ENCODE data around the gene EYA4.
A peak's percentile ranks its signal among the peaks of the same experiment; 100 is the strongest.
"Not testable (repeated sequence)": the region's sequence is repeated elsewhere in the genome, so short reads cannot be mapped to it uniquely, and the experiment has no call there.

The EYA4 gene

DNA sequence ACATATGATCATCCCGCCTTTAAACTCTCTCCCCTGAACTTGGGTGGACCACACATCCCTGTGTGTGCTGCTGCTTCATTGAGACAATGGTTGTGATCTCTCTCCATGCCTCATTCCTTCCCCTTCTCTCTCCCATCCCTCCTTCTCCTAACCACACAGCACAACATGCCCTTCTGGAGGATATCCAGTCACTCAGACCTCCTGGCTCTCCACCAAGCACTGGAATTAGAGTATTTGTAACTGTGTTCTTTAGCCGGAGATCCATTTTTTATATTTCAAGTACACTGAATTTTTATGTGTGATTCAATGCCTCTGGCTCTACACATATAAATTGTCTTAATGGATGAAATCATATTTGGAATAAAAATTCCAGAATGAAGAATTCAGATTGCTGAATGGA is 287.4 kb downstream of the EYA4 start:
- DNase-seq (ENCODE audit: low spot score), result no peak

DNA sequence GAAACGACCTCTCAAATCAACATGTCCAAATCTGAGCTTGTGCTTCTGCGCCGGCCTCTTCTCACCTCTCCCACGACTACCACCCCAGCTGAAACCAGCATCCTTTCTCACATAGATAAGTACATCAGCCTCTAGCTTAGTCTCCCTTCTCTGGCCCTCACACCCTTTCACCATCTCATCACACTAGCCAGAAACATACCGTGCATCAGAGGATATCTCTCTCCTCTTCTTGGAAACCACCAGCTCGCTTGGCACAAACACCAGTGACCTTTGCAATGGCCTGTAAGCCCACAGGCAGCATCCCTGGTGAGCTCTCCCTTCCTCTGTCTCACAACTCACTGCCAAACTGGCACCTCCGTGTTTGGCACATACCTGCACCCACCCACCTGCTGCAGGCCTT is 291.8 kb downstream of the EYA4 start:
- no peak for DNase-seq (ENCODE audit: low spot score)

DNA sequence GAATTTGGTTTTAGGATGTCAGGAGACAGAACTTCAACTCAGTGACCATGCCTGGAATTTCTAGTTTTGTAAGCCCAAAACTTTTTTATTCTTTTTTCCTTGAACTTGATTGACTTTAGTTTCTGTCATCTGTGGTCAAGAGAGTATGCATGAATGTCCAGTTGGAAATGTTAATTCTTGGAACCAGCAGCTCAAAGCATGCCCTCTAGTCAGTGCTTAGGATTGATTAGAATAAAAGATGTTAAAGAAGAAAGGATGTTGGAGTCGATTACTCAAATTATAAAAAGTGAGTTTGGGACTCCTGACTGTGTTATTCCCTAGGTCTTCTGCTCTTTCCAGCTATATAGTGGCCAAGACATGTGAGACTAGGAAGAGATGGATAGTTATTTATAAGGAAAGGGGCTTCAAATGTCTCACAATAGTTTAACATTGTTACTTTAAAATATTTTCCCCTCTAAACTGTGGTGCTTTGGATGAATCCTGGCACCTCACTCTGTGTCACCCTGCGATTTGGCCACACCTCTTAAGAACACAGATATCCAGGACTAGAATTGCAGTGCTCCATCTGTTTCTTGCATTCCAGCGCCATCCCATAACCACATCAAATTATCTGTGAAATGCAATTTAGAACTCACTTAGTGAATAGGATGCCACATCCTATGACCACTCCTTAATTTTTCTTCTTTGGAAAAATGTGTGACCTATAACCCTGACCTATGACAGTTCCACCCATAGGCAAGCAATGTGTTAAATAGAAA is 298.5 kb downstream of the EYA4 start:
- no peak for DNase-seq (ENCODE audit: low spot score)

DNA sequence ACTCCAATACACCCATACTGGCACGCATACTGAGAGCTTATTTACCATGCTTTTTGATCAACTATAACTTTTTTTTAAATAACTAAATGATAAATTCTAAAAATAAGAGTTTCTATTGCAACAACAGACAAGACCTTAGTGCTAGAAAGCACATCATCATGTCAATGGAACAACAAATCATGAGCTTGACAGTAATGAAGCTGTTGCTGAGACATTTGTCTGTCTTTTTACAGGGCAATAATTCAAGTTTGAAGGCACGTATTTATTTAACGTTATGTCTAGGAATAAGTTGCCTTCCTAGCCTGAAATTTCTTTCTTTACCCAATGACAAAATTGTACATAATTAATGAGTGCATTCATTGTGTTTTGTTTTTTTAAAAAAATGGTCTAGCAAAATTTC is 299.2 kb downstream of the EYA4 start:
- DNase-seq (ENCODE audit: low spot score), result no peak

DNA sequence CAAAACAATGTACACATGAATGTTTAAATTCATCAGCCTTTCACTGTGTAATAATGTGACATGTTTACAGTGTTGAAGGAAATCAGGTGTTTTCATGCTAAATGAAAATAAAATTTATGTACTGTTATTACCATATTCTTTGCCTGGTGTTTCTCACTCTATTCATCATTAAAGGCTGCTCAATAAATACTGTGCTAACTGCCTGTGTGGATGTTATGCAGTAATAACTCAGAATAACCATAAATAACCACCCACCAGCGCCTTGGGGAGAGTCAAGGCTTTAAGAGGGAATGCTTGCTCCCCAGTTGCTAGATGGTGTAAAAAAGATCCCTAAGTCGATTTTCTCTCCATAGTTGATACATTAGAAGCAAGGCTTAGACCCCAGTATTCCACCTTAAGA is 299.9 kb downstream of the EYA4 start:
- no peak for DNase-seq (ENCODE audit: low spot score)

DNA sequence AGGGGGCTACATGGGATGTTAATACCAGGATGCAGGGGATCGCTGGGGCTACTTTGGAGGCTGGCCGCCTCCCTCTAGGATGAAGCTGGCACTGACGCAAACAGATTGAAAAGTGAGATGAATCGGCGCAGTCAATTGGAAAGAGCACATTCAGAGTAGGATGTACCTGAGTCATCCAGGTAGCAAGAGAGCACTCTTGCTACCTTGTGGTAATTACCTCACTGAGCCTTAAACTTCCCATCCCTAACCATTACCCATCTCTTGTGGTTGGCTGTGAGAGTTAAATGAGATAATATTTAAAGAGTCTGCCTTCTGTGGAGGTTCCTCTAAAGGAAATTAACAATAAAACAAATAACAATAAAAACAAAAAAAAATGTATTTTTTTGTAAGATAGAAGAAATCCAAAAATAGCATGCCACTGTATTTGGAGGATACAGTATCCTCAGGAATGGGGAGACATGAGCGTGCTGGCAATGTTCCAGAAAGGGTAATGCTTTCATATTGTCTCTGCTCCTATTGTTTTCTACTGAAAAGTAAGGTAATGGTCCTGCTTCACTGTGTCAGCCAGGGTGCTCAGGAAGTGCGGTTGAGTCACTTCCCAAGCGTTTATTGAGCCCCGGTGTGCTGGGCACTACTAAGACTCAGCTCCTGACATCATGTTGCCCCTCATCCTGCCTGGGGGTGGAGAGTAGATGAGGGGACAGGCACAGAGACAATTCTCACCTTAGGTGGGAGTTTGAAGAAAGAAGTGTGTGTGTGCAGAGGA is 301.1 kb downstream of the EYA4 start:
- peak; percentile 94 for DNase-seq (ENCODE audit: low spot score)

DNA sequence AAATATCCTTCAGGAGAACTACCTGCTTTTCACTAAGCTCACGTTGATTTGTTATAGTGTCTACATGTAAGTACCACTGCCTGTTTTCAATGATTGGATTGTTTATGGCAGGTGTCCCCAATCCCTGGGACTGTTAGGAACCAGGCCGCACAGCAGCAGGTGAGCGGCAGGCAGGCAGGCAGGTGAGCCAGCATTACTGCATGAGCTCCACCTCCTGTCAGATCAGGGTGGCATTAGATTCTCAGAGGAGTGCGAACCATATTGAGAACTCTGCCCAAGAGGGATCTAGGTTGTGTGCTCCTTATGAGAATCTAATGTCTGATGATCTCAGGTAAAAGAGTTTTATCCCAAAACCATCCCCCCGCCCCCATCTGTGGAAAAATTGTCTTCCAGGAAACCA is 303.3 kb downstream of the EYA4 start:
- DNase-seq (ENCODE audit: low spot score), result no peak

DNA sequence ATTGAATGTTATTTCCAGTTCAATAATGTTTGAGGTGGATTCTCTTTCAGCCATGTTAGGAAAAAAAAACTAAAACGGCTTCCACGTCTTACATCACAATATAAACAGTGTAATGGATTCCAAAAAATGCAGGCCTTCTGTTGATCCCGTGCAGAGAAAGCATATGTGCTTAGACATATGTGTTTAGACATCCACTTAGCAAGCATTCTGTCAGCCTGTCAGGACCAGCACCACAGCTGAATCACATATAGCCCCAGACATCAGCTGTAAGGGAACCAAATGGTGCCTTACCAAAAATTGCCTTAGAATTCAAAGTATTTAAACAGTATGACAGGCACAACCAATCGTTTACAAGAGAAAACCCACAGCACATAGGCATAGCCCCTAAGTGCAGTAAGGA is 304.9 kb downstream of the EYA4 start:
- DNase-seq (ENCODE audit: low spot score), result no peak

DNA sequence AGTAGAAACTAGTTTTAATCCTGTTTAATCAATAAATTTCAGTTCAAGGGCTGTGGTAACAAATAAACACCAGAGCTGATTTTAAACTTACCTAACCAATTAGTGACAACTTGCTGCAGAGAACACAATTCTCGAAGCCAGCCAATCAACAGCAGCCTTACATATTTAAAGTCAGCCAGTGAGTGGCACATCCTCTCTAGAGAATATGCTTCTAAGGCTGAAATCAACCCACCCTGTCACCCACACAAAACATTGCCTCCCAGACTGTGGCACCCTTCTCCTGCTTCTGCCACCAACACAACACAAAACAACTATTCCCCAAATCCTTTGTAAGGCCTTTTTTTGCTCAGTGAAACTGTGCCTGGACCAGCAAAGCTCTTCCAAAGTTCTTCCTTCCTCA is 306.0 kb downstream of the EYA4 start:
- no peak for DNase-seq (ENCODE audit: low spot score)

DNA sequence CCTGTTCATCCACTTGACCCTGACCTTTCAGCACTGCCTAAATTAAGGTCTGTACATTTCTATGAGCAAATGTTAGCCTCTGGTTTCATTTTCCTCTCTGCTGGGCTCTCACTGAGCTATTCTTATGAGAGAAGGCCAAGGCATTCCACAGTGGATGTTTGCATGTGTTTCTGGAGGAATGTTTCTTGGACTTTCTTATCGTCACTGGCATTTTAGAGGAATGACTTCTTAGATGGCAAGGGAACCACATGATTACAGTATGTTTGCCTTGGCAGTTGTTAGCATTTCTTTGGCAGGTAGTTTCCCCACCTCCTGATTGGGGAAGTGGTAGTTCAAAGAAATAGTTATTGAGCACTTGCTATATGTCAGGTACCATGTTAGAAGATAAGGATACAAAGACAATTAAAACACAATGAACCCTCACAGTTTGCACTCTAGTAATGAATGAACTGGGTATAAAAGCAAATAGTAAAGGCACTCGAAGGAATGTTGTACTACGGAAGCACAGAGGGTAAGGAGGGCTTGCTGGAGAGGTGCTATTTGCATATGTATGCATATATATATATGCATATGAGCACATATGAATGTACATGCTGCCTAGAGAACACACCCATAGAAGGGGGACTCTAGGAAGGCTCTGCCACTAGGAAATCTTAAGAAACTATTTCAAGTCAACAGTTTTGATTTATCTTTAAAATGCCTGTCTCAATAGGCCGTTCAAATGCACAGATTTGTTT is 307.4 kb downstream of the EYA4 start:
- DNase-seq (ENCODE audit: low spot score), result no peak

DNA sequence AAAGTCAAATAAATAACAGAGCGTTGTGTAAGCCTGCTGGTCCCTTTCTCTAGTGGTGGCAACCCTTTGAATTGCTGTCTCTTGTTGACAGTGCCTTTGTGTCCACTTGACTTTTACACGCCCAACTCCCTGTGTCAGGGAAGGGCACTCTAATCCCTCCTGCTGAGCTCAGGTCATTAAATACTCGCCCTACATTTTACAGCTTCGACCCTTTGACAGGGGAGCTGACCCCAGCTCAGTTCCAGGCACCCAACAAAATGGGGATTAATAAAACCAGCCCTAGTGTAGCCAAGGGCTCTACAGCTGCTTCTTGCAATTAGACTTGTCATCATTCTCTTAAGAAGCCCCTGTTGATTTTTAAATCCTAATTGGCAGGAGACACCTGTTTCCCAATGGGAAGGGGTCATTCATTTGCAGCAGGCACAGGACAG is 308.2 kb downstream of the EYA4 start:
- no peak for DNase-seq (ENCODE audit: low spot score)

DNA sequence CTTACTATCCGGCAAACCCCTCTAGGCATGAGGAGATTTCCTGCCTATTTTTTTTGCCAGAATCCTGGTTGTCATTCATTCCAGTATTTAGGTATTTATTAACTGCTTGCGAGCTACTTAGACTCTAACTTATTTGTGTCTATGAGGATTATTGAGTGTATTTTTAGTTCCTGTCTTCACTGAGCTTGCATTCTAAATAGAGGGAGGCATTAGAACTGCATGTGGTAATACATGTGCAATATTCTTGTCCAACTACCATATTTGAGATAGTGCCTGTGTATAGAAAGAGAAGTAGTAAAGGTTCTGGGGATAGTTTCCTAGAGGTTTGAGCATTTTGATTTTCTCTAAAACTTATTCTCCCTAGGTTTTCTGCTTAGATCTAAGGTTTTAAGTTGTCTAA is 308.9 kb downstream of the EYA4 start:
- no peak for DNase-seq (ENCODE audit: low spot score)

DNA sequence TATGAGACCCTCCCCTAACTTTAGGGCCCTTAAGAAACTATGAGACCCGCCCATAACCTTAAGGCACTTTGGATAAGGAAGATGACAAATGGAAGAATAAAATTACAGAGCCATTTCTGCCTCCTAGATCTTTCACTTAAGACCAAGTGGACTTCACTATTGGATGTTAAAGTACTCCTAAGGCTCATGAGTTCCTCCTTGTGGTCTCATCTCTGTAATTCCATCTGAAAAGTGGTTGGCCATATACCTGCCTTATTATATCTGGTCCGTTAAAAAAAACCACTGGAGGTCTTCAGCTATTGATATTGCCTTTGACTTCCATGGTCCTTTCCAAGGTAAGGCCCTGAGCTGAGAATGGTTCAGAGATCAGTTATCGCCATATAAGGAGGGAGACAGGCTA is 310.3 kb downstream of the EYA4 start:
- no peak for DNase-seq (ENCODE audit: low spot score)

DNA sequence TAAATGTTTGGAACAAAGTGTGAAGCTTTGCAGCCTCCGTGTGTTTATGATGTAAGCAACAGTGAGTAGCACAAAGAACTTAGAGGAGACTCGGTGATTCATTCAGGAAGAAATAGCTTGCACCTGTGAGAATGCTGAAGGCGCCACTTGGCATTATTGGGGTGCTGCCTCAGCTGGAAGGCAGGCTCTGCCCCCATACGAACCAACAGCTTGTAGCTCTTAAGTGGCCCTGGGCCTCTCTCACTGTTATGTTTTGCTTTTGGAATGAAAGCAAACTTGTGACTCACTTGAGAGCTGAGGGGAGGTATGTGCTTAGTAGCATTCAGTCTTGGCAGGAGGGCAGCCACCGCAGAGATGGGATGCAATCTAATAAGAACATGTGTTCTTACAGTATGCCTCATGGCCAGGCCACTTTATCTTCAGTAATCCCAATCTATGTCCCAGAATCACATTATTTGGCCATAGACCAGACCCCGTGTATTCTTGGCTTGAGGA is 310.7 kb downstream of the EYA4 start:
- no peak for DNase-seq (ENCODE audit: low spot score)

DNA sequence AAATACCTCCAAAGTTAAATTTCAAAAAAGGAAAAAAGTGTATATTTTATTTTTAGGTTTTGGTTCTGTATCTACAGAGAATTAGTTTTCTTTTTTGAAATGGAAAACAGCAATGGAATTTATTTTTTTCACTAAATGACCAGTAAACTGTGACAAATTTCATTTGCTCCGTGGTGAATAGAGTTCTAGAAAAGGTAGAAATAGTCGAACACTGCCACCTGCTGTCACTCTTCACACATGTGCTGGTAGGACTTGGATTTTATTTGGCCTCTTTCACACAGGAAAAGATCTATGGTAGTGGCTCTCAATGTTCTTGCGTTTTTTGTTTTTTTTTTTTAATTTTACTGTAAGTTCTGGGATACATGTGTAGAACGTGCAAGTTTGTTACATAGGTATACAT is 312.5 kb downstream of the EYA4 start:
- peak; percentile 48 for DNase-seq (ENCODE audit: low spot score)

DNA sequence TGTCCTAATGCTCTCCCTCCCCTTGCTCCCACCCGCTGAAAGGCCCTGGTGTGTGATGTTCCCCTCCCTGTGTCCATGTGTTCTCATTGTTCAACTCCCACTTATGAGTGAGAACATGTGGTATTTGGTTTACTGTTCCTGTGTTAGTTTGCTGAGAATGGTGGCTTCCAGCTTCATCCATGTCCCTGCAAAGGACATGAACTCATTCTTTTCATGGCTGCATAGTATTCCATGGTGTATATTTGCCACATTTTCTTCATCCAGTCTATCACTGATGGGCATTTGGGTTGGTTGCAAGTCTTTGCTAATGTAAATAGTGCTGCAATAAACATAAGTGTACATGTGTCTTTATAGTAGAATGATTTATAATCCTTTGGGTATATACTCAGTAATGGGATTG is 313.0 kb downstream of the EYA4 start:
- DNase-seq (ENCODE audit: low spot score), result not testable (repeated sequence)

DNA sequence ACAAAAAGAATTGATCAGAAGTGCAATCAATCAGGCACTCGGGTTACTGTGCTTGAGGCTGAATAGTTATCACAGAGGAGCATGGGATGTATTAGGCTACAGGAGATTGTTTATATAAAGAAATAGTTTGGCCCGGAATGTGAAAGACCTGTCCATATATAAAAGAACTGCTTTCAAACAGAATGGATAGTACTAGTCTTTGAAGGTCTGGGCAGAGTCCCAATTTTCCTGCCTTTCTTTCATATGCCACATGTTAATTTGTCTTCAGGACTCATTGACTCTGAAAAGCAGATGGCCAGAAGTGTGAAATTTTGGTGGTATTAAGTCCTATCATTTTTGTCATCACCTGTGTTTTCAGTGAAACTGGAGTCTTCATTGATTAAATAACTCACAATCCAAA is 314.5 kb downstream of the EYA4 start:
- no peak for DNase-seq (ENCODE audit: low spot score)

DNA sequence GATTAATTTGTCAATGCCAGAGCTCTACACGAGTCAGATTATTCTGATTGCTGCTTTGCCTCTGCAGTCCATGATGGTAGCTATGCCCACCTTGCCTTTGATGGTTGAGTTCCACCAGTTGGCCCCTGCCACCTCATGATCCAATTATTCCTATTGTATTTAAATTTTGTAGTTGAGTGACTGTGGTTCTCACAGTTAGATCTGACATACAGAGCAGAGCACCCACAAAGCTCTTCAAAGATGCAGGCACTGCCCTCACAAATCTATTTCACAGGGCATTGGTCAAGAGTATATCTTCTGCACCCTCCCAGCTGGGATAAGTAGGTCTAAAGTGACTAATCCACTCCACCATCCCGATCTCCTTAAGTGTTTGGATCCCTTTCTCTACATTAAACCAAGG is 318.8 kb downstream of the EYA4 start:
- DNase-seq (ENCODE audit: low spot score), result no peak

DNA sequence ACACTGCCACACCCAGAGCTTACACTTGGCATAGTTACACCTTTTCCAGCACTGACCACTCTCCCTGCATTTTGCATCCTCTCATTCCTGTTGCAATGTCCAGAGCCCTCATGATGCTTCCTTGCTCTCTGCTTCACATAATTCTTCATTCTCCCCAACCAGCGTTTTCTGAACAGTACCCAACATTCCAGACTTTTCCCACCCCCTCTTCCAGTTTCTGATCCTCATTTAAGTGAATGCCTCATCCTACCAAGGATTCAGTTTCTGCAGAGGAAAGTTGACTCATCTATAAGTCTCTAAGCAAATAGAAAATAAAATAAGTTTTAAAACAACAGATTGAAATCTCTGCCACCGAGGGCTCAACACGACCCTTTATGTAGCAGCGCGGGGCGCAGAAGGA is 326.5 kb downstream of the EYA4 start:
- DNase-seq (ENCODE audit: low spot score), result no peak

DNA sequence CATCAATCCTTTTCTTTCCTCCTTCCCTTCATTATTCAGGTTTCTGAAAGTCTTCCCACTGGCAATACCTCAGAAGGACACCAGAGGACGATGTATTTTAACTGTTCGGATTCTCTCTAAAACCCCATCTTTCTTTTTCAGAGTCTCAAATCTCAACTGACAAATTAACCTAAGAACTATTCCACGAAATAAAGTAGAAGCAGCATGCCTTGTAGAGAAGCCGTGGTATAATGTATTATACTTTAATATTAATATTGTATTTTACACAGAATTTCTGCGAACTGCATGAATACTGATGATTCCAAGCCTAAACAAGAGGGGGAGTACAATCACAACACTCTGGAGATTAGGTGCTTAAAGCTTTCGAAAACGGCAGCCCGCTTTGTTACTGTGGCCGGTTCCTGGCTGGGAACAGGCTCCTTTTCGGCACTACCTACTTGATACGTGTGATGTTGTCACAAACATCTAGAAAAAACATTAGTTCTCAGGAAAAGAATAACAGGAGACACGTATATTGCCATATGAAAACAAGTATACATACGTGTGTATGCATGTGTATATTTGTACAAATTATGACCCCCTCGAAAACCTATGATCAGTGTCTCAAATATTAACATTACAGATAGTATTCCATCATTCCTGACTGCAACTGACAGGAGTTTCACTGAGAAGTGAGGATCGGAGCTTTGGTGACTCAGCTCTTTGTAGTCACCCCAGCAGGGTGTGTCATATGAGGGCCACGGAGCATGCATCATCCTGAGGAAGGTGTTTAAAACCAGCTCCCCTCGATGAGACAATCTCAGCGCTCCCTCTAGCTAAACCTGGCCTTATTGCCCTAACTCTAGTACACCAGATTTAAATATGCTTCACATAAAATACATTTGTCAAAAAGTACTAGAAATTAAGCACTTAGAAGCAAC is 328.1 kb downstream of the EYA4 start:
- DNase-seq (ENCODE audit: low spot score), result peak; percentile 46

DNA sequence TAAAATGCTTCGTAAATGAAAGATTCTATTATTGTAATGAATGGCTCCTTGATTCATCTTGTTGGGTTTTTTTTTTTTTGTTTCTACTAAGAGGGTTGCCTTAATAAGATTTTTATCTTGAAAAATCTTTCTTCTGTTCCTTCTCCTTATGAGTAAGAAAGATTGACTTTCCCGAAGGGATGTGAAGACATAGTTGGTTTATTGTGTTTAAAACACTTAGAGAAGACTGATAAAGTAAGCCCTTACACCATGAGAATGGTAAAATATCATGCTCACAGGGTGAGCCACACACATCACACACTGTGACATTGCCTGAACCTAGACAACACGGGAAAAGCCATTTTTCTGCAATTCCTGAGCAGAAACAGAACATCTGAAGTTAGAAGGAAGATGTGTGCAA is 330.5 kb downstream of the EYA4 start:
- DNase-seq (ENCODE audit: low spot score), result no peak

DNA sequence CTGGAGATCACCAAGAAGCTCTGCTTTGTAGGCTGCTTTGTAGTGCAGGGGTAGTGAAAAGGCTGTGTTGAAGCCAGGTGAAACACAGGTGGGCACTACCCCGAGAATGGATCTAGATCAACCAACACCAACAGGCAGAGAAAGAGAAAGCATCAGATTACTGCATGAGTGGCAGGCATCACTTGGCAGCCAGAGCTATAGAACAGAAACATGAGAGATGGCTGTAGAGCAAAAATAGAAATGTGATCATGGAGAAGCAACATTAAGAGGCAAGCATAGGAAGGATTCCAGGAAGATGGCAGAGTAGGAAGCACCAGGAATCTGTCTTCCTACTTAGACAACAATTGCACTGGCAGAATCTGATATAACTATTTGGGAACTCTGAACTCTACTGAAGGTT is 336.7 kb downstream of the EYA4 start:
- DNase-seq (ENCODE audit: low spot score), result no peak

Data from kidney capillary endothelial cell (primary cell).